ENCODE results near the gene HOXB5. TPM values are rescaled to one million over a fixed set of nuclear protein-coding genes. Genes with fewer than 3 reads are reported as not detected.

HOXB5 gene
- total and polyA plus RNA-seq, 3 donors from 2014 or later, result 0.50 to 1.7 (median 0.71) TPM

GRCh38 chr17:48611681-48612455 lies 18.3 kb upstream of the HOXB5 start:
- 4 to 6% methylated on average over 36 of the region's 36 CpGs for WGBS, 2 donors
- peaks cover 10% of the 10 kb centered on the region for H3K4me1 ChIP-seq
- H3K4me3 ChIP-seq, result peak overlapping the region; percentile 47 to 64
- H3K27ac ChIP-seq, result no peak overlapping the region
- no peaks in the 10 kb centered on the region for H3K36me3 ChIP-seq (ENCODE audit: low read depth, missing control alignments)
- H3K27me3 ChIP-seq, result peaks cover 3% of the 10 kb centered on the region
- TF ChIP-seq, protein P1, sequence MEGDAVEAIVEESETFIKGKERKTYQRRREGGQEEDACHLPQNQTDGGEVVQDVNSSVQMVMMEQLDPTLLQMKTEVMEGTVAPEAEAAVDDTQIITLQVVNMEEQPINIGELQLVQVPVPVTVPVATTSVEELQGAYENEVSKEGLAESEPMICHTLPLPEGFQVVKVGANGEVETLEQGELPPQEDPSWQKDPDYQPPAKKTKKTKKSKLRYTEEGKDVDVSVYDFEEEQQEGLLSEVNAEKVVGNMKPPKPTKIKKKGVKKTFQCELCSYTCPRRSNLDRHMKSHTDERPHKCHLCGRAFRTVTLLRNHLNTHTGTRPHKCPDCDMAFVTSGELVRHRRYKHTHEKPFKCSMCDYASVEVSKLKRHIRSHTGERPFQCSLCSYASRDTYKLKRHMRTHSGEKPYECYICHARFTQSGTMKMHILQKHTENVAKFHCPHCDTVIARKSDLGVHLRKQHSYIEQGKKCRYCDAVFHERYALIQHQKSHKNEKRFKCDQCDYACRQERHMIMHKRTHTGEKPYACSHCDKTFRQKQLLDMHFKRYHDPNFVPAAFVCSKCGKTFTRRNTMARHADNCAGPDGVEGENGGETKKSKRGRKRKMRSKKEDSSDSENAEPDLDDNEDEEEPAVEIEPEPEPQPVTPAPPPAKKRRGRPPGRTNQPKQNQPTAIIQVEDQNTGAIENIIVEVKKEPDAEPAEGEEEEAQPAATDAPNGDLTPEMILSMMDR (IDR thresholded peaks at IDR 0.05), result no peak
- no peaks in the 10 kb centered on the region for H3K9me3 ChIP-seq
- DNase-seq, result no peak
- intact Hi-C loops (cut with DNase I; ENCODE audit: low total_unique reads), result no loop called here

- peaks cover 2% of the 10 kb centered on the region for H3K27me3 ChIP-seq
- no peaks in the 10 kb centered on the region for H3K36me3 ChIP-seq (ENCODE audit: low read depth, missing control alignments)
- peaks cover 10% of the 10 kb centered on the region for H3K4me1 ChIP-seq
- TF ChIP-seq, protein P1 (IDR thresholded peaks at IDR 0.05), result no peak
- no peak for TF ChIP-seq POLR2A (IDR thresholded peaks at IDR 0.05)
- H3K27ac ChIP-seq, result peak overlapping the region in 1 of 2 donors; percentile 41
- H3K9me3 ChIP-seq, result no peaks in the 10 kb centered on the region
- WGBS, 2 donors, result 3 to 4% methylated on average over 22 of the region's 22 CpGs
- peak overlapping the region; percentile 47 to 64 for H3K4me3 ChIP-seq
- intact Hi-C loops (cut with DNase I; ENCODE audit: low total_unique reads), result no loop called here
- no peak for DNase-seq
Measured at GRCh38 chr17:48611213-48611612, 17.6 kb upstream of the HOXB5 start.

- WGBS, 2 donors, result 2 to 3% methylated on average over 46 to 63 of the region's 79 CpGs
- intact Hi-C loops (cut with DNase I; ENCODE audit: low total_unique reads), result no loop called here
- H3K9me3 ChIP-seq, result no peaks in the 10 kb centered on the region
- TF ChIP-seq, protein P1 (IDR thresholded peaks at IDR 0.05), result no peak
- no peak for TF ChIP-seq POLR2A (IDR thresholded peaks at IDR 0.05)
- H3K36me3 ChIP-seq (ENCODE audit: low read depth, missing control alignments), result no peaks in the 10 kb centered on the region
- DNase-seq, result peak; percentile 68
- H3K27me3 ChIP-seq, result no peaks in the 10 kb centered on the region
- H3K27ac ChIP-seq, result peak within 1 kb of the TSS in 1 of 2 donors; percentile 41
- peak within 1 kb of the TSS; percentile 47 to 64 for H3K4me3 ChIP-seq
- peaks cover 10% of the 10 kb centered on the region for H3K4me1 ChIP-seq
Measured at GRCh38 chr17:48610282-48611211, 17.0 kb upstream of the HOXB5 start, which contains the start of gene HOXB7. Gene HOXB7, minus strand, starts transcription at chr17:48611017. Its CDS starts 99 bp downstream, at chr17:48610918.

- intact Hi-C loops (cut with DNase I; ENCODE audit: low total_unique reads), result no loop called here
- H3K27me3 ChIP-seq, result no peaks in the 10 kb centered on the region
- peak overlapping the region; percentile 47 to 64 for H3K4me3 ChIP-seq
- peaks cover 10% of the 10 kb centered on the region for H3K4me1 ChIP-seq
- H3K36me3 ChIP-seq (ENCODE audit: low read depth, missing control alignments), result no peaks in the 10 kb centered on the region
- H3K27ac ChIP-seq, result no peak overlapping the region
- DNase-seq, result no peak
- TF ChIP-seq, protein P1 (IDR thresholded peaks at IDR 0.05), result no peak
- no peak for TF ChIP-seq POLR2A (IDR thresholded peaks at IDR 0.05)
- 2 to 6% methylated on average over 8 to 15 of the region's 15 CpGs for WGBS, 2 donors
- no peaks in the 10 kb centered on the region for H3K9me3 ChIP-seq
Measured at GRCh38 chr17:48609759-48610281, 16.2 kb upstream of the HOXB5 start.

Data from testis (tissue), 3 donors.